Endothelial cell (in vitro differentiated cells): ENCODE data around the gene FOXL3. TPM values are rescaled to one million over a fixed set of nuclear protein-coding genes. Genes with fewer than 3 reads are reported as not detected.

Source experiments
- DNase-seq: peaks from one replicate; pipeline ENCODE4 v3.0.0; 2021; ENCODE audit warnings: low spot score
- H3K27ac Mint-ChIP-seq: one replicate; pipeline ENCODE4 v1.8.0; 2021; ENCODE audit warnings: mixed read lengths, inconsistent platforms; ENCODE audit not compliant: unreplicated experiment
- H3K27me3 Mint-ChIP-seq: one replicate; pipeline ENCODE4 v1.8.0; 2021; ENCODE audit warnings: mild to moderate bottlenecking, moderate library complexity, mixed read lengths, inconsistent platforms; ENCODE audit not compliant: unreplicated experiment
- H3K36me3 Mint-ChIP-seq: one replicate; pipeline ENCODE4 v1.8.0; 2021; ENCODE audit warnings: mild to moderate bottlenecking, low read depth, mixed read lengths, inconsistent platforms; ENCODE audit not compliant: unreplicated experiment
- H3K4me1 Mint-ChIP-seq: one replicate; pipeline ENCODE4 v1.8.0; 2021; ENCODE audit warnings: mild to moderate bottlenecking, mixed read lengths, inconsistent platforms; ENCODE audit not compliant: unreplicated experiment
- H3K4me3 Mint-ChIP-seq: one replicate; pipeline ENCODE4 v1.8.0; 2021; ENCODE audit warnings: mild to moderate bottlenecking, mixed read lengths, inconsistent platforms; ENCODE audit not compliant: unreplicated experiment
- H3K9me3 Mint-ChIP-seq: one replicate; pipeline ENCODE4 v1.8.0; 2021; ENCODE audit warnings: mixed read lengths, inconsistent platforms; ENCODE audit not compliant: unreplicated experiment
- CTCF ChIP-seq: fragments of 200-600 bp; sonication (generic); IDR thresholded peaks from one replicate; pipeline ENCODE4 v1.5.0; 2021; ENCODE audit warnings: antibody characterized with exemption; ENCODE audit not compliant: unreplicated experiment
- total RNA-seq: library from RNA; stranded (reverse); fragmentation: NEBNext Ultra II Directional; extraction: Animal tissue kit (Norgen Biotek cat#: 25700); gene quantifications from one replicate; pipeline ENCODE4 v1.2.1, GENCODE V29; 2021; ENCODE audit not compliant: unreplicated experiment

Gene FOXL3
- total RNA-seq, 1 donor from 2014 or later, result not detected

GRCh38 chr7:304574-305409 lies 14.8 kb downstream of the FOXL3 start:
- no peak for DNase-seq
- H3K27me3 Mint-ChIP-seq, result peaks cover 8% of the 10 kb centered on the region
- H3K9me3 Mint-ChIP-seq, result peaks cover 6% of the 10 kb centered on the region
- peaks cover 5% of the 10 kb centered on the region for H3K36me3 Mint-ChIP-seq
- no peak for TF ChIP-seq CTCF
- peak overlapping the region; percentile 2 for H3K4me3 Mint-ChIP-seq
- peak overlapping the region; percentile 81 for H3K27ac Mint-ChIP-seq
- peaks cover 3% of the 10 kb centered on the region for H3K4me1 Mint-ChIP-seq

GRCh38 chr7:305410-306151 lies 15.6 kb downstream of the FOXL3 start:
- DNase-seq, result no peak
- Mint-ChIP-seq H3K4me3 (no peak overlapping the region), H3K36me3 (peaks cover 5% of the 10 kb centered on the region), H3K4me1 (peaks cover 3% of the 10 kb centered on the region), H3K9me3 (peaks cover 6% of the 10 kb centered on the region), H3K27me3 (peaks cover 8% of the 10 kb centered on the region), H3K27ac (no peak overlapping the region)
- TF ChIP-seq CTCF, result no peak

GRCh38 chr7:307970-308369 lies 18.0 kb downstream of the FOXL3 start:
- no peak overlapping the region for H3K4me3 Mint-ChIP-seq
- DNase-seq, result no peak
- peaks cover 6% of the 10 kb centered on the region for H3K9me3 Mint-ChIP-seq
- no peak for TF ChIP-seq CTCF
- peaks cover 10% of the 10 kb centered on the region for H3K4me1 Mint-ChIP-seq
- peaks cover 5% of the 10 kb centered on the region for H3K36me3 Mint-ChIP-seq
- peaks cover 9% of the 10 kb centered on the region for H3K27me3 Mint-ChIP-seq
- H3K27ac Mint-ChIP-seq, result no peak overlapping the region

GRCh38 chr7:309586-310228 lies 19.7 kb downstream of the FOXL3 start:
- Mint-ChIP-seq H3K9me3 (peaks cover under 1% of the 10 kb centered on the region), H3K27me3 (peaks cover 8% of the 10 kb centered on the region), H3K27ac (no peak overlapping the region), H3K36me3 (no peaks in the 10 kb centered on the region), H3K4me3 (peak overlapping the region; percentile 8), H3K4me1 (peaks cover 7% of the 10 kb centered on the region)
- DNase-seq, result no peak
- TF ChIP-seq CTCF, result no peak
